Fibroblast of villous mesenchyme (primary cell): ENCODE results near the gene TARS1. TPM values are rescaled to one million over a fixed set of nuclear protein-coding genes. Genes with fewer than 3 reads are reported as not detected.

ENCODE experiments used
- DNase-seq: peaks from one replicate; pipeline ENCODE4 v3.0.0-alpha.2; 2010; ENCODE audit warnings: low read depth
- H3K4me3 ChIP-seq: 2 replicates; pipeline ENCODE4 v1.5.1; 2011; ENCODE audit warnings: low read depth, mild to moderate bottlenecking, low read length
- total RNA-seq: library from RNA; depleted of rRNA; stranded (reverse); fragments of >200 nt; gene quantifications from 2 replicates; pipeline ENCODE4 v1.2.3, GENCODE V29; 2012
- TF ChIP-seq, protein P1 (sequence below): IDR thresholded peaks from 2 replicates; pipeline ENCODE4 v1.5.1; 2012; ENCODE audit warnings: low read depth, mild to moderate bottlenecking, low read length; ENCODE audit not compliant: insufficient read depth

The TARS1 gene
- total RNA-seq, 1 donor = 293 TPM

DNA sequence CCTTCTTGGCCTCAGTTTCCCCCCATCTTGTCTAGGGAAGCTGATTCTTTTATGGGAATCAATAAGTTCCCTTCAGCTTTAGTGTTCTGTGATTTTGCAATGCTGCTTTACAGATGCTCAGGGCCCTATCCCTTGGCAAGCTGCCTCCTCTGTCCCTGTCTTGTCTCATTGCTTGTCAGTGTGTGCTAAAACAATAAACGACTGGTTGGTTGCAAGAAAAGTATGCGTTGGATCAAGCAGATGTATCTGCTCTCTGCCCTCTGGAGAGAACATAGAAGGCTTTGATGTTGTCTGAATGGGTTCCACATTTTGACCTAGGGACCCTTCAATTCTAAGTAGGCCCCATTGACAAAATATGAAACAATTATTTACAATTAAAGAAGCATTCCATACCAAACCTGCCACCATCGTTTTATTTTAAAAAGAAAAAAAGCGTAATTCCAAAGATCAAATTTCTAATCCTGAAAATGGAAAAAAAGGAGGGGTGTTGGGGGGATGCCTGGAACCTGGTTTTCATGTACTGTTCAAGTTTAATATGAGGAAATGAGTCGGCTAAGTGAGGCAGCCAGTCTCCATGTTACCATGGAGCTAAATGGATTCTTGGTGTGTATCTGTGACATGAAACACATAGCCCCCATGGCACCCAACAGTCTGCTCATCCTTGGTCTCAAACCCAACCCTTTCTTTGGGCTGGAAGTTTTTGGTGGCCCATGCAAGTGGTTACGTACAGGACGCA, 31.2 kb upstream of the TARS1 start:
- TF ChIP-seq, protein P1, sequence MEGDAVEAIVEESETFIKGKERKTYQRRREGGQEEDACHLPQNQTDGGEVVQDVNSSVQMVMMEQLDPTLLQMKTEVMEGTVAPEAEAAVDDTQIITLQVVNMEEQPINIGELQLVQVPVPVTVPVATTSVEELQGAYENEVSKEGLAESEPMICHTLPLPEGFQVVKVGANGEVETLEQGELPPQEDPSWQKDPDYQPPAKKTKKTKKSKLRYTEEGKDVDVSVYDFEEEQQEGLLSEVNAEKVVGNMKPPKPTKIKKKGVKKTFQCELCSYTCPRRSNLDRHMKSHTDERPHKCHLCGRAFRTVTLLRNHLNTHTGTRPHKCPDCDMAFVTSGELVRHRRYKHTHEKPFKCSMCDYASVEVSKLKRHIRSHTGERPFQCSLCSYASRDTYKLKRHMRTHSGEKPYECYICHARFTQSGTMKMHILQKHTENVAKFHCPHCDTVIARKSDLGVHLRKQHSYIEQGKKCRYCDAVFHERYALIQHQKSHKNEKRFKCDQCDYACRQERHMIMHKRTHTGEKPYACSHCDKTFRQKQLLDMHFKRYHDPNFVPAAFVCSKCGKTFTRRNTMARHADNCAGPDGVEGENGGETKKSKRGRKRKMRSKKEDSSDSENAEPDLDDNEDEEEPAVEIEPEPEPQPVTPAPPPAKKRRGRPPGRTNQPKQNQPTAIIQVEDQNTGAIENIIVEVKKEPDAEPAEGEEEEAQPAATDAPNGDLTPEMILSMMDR = no peak

DNA sequence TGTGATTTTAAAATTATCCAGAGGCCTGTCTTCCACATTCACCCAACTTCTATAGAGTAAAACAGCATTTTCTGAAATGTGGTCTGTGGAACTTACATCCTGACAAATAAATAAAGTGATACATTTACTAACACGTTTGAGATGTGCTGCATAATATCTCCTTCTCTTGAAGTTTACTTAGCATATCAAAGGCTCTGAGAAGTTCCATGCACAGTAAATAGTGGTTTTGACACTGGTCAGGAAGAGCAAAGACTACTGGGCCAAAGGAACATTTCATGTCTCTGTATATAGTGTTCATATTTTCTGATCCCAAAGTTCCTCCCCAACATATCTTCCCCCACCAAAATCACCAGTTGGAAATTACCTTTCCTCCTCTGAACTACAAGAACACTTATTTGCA, 30.5 kb upstream of the TARS1 start:
- TF ChIP-seq, protein P1 = no peak
- peak; percentile 7 for DNase-seq
- H3K4me3 ChIP-seq = no peak overlapping the region

More for the DNA sequence above, 31.2 kb upstream of the TARS1 start:
- DNase-seq = peak; percentile 93
- no peak overlapping the region for H3K4me3 ChIP-seq

DNA sequence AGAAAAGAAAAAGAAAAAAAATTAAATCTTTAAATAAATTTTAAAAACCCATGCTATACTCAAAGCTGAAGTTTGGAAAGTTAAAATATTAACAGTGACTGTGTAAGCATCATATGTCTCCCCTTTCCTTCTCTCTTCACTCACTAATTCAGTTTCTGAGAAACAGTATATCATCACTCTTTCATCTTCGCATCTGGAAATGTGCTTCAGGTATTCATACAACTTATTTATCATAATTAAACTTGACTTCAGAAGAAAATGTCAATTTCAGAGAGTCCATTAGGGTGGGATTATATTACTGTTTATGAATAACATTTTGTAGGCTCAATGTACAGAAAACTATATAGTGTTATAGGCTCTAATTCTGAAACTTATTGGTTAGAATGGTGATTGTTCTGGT, 29.3 kb upstream of the TARS1 start:
- no peak for DNase-seq
- TF ChIP-seq, protein P1 = no peak
- no peak overlapping the region for H3K4me3 ChIP-seq

DNA sequence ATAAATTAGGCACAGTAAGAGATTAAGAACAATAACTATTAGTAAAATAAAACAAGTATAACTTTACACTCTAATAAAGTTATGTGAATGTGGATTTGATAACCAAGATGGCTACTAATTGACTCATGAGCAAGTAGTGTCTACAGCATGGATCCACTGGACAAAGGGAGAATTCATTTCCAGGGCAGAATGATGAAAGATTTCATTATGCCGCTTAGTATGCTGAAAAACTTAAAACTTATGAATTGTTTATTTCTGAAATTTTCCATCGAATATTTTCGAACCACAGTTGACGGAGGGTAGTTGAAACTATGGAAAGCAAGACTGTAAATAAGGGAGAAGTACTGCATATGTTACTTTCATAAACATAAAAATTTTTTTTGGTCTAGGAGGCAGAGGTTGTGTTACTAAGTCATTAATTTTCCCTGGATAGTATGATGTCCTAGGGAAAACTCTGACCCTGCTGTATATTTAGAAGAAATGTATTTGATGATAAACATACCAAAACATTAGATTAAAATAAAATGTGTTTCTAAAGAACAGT, 24.9 kb upstream of the TARS1 start:
- peak; percentile 7 for DNase-seq
- no peak overlapping the region for H3K4me3 ChIP-seq
- TF ChIP-seq, protein P1 = no peak

DNA sequence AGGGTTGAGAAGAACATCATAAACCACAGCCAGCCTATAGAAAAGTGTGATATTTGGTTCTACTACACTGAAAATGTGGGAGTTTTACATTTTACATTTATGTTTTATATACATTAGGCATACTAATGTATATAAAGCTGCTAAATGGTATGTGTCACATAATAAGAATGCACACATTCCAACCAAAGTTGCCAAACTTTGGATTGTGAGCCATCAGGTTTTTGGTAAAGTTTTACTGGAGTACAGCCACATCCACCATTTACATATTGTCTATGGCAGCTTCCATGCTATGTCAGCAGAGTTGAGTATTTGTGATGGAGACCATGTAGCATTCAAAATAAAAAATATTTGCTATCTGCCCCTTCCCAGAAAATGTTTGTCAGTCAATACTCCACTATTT, 23.1 kb upstream of the TARS1 start:
- no peak overlapping the region for H3K4me3 ChIP-seq
- DNase-seq = no peak
- TF ChIP-seq, protein P1 = no peak

DNA sequence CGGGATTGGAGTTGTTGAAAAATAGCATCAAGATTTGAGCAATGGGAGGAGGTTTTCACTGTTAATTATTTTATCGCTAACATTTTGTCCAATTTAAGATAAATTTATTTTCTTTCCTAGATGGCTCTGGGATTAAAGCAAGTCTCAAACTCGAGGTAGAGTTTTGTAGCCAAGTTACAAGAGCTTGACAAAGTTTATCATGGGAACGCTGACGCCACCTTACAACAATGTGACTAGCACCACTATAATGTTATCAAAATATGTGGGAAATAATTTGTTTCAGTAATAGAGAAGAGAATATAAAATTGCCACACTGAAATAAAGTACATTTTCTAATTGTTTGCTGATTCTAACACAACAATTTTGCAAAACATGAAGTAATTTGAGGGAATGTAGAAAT, 19.8 kb upstream of the TARS1 start:
- TF ChIP-seq, protein P1 = no peak
- H3K4me3 ChIP-seq = no peak overlapping the region
- no peak for DNase-seq
